HG03159 (cell line): ENCODE results near the gene POLD3.

Experiments
- ATAC-seq: cut with Tn5 transposase; IDR thresholded peaks from one replicate; pipeline ENCODE4 v1.9.1; 2021; ENCODE audit warnings: mild to moderate bottlenecking, moderate library complexity; ENCODE audit not compliant: unreplicated experiment

The POLD3 gene

DNA sequence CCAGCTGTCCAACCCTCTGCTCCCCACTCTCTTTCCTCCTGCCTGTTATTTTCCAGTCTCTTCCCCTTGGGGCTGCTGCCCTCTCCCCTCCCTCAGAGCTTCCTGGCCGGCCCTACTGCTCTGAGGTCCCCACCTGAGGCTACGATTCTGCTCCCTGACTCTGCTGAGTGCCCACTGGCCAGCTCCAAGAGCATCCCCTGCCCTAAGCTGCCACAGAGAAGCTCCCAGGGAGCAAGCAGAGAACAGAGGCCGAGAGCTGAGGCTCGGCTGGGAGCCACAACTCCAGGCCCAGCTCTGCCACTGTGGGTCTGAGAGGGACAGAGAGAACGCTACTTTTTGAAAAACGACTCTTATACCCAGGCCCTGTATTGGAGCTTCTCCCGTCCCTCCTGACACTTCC, 77.8 kb downstream of the POLD3 start:
- ATAC-seq = no peak

DNA sequence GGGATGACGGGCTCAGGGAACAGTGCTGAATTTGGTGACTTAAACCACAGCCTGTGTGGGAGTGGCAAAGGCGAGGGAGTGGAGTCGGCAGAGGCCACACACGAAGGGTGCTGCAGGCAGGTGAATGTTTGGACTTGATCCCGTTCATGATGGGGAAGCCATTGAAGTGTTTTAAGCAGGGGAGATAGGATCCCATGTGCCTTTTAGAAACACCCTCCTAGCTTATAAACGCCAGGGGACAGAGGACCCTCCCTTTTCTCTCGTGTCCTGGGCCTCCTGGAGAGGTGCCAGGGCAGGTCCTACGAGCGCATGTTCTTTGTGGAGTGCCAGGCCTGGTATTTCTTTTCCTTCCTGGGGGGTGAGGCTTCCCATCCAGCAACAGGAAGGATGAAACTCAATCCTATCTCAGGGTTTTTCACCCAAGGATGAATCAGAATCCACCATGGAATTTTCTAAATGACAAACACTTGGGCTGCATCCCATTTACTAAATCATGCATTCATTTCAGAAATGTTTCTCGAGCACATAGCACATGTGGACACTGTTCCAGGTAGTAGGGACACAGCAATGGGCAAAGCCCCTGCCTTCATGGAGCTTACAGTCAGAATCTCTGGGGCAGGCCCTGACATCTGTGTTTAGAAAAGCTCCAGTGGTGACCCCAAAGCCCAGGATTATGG, 79.3 kb downstream of the POLD3 start:
- ATAC-seq = no peak

DNA sequence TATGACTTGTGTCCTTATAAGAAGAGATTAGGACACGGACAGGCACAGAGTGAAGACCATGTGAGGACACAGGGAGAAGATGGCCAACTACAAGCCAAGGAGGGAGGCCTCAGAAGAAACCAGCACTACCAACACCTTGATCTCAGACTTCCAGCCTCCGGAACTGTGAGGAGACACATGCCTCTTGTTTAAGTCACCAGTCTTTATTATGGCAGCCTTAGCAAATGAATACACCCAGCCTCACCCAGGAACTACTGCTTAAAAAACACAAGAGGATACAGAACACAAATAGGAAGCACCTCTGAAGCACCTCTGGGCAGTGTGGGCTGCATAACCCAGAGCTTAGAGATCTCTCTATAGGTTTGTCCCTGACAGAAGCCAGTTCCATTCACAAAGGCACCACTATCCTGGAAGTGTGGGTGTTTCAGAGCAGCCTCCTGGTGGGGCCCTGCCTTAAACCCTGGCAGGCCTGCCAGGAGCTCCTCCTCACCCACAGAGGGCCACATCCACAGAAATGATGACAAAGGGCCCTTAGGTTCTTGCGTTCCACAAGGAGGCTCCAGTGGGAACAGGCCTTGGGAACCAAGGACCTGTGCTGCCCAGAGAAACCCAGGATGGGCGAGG, 80.1 kb downstream of the POLD3 start:
- no peak for ATAC-seq

DNA sequence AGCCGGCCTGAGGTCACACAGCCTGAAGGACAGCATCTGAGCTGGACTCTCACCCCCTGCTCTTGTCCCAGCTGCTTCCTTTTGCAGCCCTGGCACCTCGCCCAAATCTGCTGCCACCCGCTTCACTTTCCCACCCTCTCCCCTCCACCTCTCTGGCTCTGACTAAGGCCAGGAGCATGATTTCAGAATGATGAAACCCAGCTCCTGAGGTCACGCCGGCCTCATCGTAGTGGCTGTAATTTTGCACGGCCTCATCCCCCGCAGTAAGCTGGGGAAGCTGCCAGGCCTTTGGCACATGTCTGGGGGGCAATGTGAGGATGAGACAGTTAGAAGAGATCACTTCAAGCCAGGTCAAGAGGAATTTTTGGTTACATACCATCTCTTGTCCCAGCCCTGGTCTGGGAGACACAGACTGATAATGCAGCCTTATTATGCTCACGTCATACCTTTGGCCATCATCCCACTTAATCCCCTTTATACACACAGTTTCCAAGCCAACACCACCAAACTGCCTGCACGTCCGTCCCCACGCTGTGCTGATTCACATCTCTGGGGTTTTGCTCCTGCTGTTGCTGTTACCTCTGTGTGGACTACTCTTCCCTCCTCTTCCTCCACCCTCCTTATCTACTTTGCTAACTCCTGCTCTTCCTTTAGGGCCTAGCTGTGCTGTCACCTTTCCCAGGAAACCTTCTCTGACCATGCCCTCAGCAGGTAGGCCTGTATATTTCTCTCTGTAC, 80.7 kb downstream of the POLD3 start:
- no peak for ATAC-seq

DNA sequence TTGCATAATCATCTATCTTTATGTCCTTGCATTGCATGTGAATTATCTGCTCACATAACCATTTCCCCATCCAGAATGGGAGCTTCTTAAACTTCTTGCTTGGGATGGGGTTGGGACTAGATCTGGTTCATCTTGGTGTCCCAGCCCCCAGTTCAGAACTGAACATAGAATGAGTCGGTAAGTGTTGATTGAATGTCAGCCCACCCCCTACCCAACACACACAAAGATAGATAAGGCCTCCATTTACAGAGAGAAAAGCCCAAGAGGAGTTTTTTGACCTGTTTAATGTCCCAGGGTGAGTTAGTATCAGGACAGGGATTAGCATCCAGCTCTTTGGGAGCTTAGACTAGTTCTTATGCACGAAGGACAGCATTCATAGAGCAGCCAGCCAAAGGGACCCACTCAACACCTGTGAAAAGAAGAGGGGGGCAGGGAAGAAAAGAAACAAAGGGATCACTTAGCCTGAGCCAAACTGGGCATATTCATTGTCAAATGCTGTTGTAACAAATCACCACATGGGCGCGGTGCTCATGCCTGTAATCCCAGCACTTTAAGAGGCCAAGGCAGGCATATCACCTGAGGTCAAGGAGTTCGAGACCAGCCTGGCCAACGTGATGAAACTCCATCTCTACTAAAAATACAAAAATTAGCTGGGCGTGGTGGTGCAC, 81.4 kb downstream of the POLD3 start:
- ATAC-seq = no peak

DNA sequence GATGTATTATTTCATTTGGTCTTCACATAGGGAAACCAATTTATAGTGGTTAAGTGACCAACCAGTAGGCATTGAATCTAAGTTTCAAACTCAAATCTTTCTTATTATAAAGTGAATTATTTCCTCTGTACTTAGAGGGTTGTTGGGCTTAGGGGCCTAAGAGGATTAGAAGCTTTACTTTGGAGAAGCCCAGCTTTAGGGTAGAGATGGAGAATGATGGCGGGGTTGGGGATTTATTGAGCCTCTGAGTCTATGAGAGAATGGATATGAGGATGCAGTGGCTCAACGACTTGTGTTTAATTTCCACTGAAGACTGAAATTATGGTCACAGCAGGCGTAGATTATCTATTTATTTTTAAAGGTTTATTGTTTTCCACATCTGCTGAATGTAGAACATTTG, 83.4 kb downstream of the POLD3 start:
- no peak for ATAC-seq

DNA sequence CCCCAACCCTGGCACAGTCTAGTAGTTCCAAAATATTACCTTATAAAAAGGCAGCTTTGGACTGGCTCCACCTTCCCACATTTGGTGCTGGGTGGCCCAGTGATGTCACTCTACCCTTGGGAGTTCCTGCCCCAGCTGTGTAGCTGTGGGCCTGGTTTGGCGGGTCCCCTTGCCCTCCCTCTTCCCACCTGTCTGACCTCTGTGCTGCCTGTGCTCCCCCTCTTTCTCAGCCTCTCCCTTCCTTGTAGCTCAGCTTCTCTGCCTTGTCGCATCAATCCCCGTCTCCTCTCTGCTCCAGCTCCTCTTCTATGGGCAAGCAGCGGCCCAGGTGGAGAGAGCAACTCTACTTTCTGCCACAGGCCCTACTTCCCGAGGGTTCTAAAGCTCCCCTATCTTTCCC, 84.2 kb downstream of the POLD3 start:
- ATAC-seq = no peak

DNA sequence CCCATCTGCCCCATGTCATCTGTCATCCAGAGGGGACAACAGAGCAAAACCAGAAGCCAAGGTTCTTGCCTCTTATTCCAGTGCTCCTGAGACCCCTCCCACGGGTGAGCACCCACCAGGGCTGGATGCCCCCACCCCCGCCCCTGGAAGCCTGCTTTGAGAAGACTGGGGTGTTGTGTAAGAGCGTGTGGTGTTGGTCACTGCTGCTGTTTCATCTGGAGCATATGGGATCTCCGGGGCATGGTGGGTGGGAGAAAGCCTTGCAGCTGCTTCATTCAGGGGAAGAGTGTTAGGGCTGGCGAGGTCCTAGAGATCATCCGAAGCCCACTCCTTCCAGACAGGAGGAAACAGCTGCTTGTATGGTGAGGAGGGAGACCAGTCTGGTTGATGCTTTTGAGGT, 84.7 kb downstream of the POLD3 start:
- ATAC-seq = no peak

DNA sequence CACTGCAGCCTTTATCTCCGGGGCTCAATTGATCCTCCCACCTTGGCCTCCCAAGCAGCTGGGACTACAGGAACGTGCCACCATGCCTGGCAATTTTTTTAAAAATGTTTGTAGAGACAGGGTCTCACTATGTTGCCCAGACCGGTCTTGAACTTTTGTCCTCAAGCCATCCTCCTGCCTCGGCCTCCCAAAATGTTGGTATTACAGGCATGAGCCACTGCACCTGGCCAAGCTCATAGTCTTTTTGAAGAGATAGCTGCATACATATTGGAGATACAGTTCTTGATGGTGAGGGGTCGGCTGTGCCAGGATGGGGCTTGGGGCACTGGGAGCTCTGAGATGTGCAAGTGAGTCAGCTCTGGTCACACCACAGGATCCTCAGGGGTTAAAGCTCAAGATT, 85.7 kb downstream of the POLD3 start:
- ATAC-seq = no peak

DNA sequence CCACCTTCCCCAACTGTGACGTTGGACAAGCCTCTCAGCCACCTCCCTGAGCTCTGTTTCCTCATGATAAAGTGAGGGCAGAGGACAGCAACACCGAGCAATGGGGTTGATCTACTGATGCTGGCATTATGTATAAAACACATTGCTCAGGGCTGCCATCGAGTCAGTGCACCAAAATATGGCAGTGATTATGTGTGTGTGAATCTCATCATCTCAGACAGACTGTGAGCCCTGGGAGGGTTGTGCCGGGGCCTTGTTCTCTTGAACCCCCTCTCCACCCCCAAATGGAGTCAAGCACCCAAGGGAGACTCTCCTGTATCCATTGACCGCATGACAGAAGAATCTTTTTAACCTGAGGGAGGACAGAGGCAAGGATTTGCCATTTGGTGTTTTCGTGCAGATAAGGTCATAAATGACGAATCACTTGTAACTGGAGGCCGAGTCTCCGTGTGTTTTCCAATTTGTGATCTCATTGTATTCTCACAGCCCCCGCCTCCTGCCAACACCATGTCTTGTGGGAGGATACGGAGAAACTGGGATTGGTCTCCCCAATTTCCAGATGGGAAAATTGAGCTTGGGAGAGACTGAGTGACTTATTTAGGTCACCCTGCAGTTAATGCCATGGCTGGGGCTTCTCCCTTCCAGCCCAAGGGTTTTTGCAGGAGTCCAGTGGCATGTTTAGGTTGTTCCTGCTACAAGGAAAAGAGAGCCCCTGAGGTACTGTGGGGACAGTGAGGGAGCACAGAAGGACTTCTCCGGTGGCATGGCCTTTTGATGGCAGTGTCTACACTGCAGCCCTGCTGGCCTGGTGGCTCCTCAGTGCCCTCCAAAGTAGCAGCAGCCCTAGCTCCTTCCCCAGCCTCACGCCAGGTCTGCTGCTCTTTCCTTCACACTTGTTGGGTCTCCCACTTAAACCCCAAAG, 86.5 kb downstream of the POLD3 start:
- no peak for ATAC-seq

DNA sequence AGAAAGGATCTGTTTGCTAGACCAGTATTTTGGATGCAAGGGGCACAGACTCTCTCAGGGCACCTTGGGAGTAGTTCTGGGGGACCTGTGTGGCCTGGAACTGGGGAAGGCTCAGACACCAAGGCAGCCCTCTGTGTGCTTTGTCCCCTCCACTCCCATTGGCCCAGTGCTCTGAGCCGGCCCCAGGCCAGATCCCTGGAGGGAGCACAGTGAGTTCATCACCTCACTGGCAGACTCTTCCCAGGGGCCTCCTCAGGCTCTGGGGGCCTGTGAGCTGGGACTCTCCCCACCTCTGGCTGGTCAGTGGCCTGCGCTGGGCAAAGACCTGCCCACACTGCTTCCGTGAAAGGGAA, 87.1 kb downstream of the POLD3 start:
- ATAC-seq = no peak

DNA sequence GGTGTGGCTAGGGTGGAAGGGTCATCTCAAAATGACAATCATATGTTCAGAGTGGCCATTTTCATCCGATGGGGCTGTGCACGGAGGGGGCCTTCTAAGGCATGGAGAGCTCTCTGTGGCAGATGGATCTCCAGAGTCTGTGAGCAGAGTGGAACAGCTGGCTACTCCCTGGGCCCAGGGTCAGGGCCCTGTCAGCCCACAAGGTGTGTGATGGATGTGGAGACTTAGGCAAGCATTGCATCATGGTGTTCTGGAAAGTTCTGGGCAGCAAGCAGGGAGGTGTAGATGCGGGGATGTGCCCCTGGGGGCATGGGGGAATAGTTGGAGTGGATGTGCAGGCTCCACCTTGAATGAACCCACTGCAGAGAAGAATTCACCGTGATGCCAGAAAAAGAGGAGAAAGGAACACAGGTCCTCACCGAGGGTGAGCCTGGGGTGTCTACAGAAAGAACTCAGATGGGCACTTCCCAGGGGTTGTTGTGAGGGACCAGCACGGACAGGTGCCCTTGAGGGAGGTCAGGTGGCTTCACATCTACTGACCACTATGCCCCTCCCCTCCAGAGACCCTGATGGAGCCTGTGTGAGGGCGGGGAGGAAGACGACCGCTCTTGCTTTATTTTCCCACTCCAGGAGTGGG, 87.8 kb downstream of the POLD3 start:
- no peak for ATAC-seq

DNA sequence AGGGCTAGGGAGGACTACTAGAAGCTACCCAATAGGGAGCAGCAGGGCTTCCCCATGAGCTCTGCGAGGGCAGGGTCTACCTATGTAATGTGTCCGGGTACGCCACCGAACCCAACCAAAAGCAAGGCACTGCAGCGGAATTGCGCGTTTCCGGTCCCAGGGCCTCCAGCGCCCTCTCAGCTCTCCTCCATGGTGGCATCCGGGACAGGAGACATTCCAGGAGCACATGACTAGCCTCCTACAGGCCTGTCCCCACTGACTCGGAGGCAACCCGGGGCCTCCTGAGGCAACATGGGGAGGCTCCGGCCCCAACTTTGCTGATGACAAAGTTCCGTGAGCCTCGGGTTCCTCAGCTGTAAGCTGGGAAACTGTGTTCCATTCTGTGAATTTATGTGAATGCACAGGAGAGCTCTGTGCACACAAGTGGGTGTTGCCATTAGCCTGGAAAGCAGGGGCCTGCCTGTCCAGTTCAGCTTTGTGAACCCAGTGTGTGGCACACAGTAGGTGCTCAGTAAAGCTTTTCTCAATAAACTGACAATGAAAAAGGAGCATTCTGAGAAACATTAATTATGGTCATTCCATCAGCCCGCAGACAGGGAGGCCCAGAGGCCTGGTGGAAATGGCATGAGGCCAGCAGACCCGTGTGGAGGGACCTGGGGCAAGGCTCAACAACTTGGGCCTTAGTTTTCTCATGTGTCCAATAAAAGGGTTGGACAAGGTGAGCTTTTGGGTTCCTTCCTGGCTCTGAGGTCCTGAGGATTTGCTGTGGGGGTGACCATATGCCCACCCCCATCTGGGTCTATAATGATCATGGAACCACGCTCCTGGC, 88.5 kb downstream of the POLD3 start:
- ATAC-seq = no peak

DNA sequence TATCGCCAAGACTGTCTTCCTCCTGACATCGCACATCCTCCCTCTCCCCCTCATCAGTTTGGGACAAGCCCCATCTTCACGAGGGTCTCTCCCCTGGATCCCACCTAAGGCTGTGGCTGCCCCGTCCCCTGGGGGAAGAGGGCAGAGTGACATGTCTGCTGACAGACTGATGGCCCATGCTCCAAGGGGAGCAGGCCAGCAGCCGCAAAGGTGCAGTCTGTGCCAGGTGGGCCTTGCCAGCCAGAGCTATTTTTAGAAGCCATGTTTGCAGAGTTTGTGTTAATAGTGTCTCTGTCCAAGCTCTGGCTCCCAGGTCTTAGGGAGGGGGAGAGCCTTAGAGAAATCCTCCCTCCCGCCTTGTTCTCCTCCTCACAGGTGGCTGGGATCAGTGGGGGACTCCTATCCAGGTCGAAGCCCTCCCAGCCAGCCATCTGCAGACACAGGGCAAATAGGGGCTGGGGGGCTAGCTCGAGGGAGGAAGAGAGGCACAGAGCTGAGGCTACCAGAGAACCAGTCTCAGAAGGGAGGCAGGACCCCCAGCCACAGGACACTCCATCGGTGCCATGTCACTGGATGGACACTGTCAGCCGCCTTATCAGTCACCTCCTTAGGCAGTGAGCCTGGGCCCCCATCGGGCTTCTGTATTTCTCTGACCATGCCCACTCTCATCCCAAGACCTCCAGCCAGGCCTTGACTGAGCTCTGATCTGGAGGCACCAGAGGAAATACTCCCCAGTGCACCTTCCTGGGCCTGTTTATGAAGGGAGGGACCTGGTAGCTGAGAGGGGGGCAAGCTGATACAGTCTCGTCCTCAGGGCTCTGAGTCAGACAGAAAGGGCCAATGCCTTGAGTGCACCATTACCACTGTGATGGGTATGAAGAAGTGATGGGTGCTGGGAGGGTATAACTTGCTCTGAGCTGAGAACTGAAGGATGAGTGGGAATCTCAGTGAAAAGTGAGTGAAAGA, 89.6 kb downstream of the POLD3 start:
- no peak for ATAC-seq

DNA sequence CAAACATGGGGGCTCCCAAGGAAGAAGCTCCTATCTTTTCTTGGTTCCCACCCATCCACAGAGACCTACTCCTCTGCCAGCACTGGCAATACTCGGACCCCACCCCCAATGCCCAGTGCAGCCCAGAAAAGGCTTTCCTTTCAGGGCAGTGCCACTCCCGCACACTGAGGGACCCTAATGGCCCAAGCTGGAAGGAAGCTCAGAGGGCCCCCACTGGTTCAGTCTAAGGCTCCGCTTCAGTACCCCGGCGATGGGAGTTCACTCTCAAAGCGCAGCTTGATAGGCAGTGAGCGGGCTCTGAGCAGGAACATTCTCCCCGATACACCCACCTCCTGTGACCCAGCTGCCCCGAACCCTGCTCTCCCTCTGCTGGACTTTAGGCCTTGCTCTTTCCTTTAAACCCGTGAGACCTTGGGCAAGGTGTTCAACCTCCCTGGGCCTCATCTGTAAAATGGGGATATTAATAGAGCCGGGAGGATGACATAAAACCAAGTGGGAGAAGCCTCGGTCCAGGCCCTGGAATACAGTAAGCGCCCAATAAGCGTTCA, 90.4 kb downstream of the POLD3 start:
- no peak for ATAC-seq

DNA sequence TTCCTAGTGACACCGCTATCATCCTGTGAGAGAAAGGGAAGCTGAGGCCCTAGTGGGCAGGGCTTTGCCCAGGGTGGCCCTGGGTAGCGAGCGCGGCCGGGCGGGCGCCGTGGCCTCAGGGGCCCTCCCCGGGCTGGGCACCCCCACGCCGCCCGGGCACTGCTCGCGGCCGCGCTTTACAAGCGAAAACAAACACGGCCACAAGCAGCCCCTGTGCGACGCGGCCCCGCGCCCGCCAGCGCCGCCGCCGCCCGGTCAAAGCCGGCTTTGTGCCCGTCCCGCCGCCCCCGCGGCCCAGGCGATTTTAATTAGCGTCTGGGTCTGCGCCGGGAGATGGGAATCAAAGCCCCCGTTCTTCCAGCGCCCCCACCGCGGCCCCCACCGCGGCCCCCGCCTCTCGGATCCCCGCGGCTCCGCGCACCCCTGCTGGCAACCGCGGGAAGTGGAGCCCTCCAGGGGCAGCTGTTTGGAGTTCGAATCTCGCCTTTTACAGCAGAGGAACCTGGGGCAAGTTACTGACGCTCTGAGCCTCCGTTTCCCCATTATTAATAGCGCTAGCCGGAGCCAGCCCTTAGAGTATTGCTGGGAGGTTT, 91.0 kb downstream of the POLD3 start:
- no peak for ATAC-seq

DNA sequence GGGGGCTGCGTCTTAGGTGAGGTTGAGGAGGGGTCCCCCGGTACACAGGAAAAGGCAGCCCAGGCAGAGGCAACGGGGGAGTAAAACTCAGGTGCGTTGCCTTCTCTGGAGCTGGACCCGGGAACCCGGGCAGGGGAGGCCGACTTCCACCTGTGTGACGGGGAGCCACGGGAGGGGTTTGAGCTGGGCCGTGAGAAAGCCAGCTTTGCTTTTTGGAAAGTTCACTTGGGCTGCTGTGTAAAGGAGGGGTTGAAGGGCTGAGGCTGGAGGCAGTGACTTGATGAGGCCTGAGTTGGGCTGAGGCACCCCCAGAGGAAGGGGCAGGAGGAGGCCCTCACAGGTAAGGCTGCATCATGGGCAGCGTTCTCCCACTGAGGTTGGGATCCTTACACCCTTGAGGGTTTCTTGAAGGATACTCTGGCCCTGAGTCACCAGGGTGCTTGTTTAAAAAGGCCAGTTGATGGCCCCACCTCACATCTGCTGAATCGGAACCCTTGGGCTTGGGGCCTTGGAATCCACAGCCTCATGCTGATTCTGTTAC, 91.6 kb downstream of the POLD3 start:
- ATAC-seq = no peak
